ENCODE results near the gene CEACAM6.
"Not testable (repeated sequence)": the region's sequence is repeated elsewhere in the genome, so short reads cannot be mapped to it uniquely, and the experiment has no call there.

CEACAM6 gene

DNA sequence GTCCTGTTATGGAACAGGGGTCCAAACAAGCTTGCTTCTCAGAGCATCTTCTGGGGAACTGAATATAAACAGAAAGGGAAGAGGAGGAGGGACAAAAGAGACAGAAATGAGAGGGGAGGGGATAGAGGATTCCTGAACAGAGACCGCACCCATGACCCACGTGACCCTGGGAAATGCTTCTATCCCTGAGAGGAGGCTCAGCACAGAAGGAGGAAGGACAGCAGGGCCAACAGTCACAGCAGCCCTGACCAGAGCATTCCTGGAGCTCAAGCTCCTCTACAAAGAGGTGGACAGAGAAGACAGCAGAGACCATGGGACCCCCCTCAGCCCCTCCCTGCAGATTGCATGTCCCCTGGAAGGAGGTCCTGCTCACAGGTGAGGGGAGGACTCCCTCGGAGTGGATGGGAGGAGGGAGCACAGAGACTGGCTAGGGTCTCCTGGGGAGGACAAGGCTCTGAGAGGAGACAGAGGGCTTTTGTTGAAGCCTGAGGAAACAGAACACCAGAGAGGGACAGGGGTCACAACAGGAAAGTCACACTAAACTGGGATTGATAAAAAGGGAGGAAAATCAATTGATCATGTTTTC, at the start of gene CEACAM6:
Gene CEACAM6, plus strand, starts transcription at position 203 of the 586 bp plus-strand sequence. Its CDS starts 109 bp downstream, at position 312.
- no peaks in the 10 kb centered on the region for H3K9me3 ChIP-seq (ENCODE audit: control insufficient read depth, insufficient read depth, low read length)

DNA sequence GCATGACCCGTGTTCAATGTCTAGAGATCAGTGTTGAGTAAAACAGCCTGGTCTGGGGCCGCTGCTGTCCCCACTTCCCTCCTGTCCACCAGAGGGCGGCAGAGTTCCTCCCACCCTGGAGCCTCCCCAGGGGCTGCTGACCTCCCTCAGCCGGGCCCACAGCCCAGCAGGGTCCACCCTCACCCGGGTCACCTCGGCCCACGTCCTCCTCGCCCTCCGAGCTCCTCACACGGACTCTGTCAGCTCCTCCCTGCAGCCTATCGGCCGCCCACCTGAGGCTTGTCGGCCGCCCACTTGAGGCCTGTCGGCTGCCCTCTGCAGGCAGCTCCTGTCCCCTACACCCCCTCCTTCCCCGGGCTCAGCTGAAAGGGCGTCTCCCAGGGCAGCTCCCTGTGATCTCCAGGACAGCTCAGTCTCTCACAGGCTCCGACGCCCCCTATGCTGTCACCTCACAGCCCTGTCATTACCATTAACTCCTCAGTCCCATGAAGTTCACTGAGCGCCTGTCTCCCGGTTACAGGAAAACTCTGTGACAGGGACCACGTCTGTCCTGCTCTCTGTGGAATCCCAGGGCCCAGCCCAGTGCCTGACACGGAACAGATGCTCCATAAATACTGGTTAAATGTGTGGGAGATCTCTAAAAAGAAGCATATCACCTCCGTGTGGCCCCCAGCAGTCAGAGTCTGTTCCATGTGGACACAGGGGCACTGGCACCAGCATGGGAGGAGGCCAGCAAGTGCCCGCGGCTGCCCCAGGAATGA, 48.4 kb upstream of the CEACAM6 start:
- Histone ChIP-seq H3K36me3 (ENCODE audit: insufficient read depth, low read length) (no peaks in the 10 kb centered on the region), H3K4me1 (ENCODE audit: insufficient read depth, low read length) (no peaks in the 10 kb centered on the region), H3K9me3 (ENCODE audit: control insufficient read depth, insufficient read depth, low read length) (no peaks in the 10 kb centered on the region), H3K9ac (ENCODE audit: low read depth, low read length) (peak overlapping the region; percentile 34; the same call in 1 of the 2 replicates)

More for the DNA sequence above, at the start of gene CEACAM6:
- no peak within 1 kb of the TSS for H3K9ac ChIP-seq (ENCODE audit: low read depth, low read length)
- no peaks in the 10 kb centered on the region for H3K4me1 ChIP-seq (ENCODE audit: insufficient read depth, low read length)
- H3K36me3 ChIP-seq (ENCODE audit: insufficient read depth, low read length): no peaks in the 10 kb centered on the region

DNA sequence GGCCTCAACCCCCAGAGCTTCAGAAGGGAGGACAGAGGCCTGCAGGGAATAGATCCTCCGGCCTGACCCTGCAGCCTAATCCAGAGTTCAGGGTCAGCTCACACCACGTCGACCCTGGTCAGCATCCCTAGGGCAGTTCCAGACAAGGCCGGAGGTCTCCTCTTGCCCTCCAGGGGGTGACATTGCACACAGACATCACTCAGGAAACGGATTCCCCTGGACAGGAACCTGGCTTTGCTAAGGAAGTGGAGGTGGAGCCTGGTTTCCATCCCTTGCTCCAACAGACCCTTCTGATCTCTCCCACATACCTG, 47.9 kb upstream of the CEACAM6 start:
- Histone ChIP-seq H3K9me3 (ENCODE audit: control insufficient read depth, insufficient read depth, low read length) (no peaks in the 10 kb centered on the region), H3K9ac (ENCODE audit: low read depth, low read length) (no peak overlapping the region), H3K4me1 (ENCODE audit: insufficient read depth, low read length) (no peaks in the 10 kb centered on the region), H3K36me3 (ENCODE audit: insufficient read depth, low read length) (no peaks in the 10 kb centered on the region)

DNA sequence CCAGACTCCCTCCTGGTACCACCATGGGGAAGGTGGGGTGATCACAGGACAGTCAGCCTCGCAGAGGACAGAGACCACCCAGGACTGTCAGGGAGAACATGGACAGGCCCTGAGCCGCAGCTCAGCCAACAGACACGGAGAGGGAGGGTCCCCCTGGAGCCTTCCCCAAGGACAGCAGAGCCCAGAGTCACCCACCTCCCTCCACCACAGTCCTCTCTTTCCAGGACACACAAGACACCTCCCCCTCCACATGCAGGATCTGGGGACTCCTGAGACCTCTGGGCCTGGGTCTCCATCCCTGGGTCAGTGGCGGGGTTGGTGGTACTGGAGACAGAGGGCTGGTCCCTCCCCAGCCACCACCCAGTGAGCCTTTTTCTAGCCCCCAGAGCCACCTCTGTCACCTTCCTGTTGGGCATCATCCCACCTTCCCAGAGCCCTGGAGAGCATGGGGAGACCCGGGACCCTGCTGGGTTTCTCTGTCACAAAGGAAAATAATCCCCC, 47.4 kb upstream of the CEACAM6 start:
- Histone ChIP-seq H3K9ac (ENCODE audit: low read depth, low read length) (no peak overlapping the region), H3K4me1 (ENCODE audit: insufficient read depth, low read length) (no peaks in the 10 kb centered on the region), H3K9me3 (ENCODE audit: control insufficient read depth, insufficient read depth, low read length) (no peaks in the 10 kb centered on the region), H3K36me3 (ENCODE audit: insufficient read depth, low read length) (no peaks in the 10 kb centered on the region)

DNA sequence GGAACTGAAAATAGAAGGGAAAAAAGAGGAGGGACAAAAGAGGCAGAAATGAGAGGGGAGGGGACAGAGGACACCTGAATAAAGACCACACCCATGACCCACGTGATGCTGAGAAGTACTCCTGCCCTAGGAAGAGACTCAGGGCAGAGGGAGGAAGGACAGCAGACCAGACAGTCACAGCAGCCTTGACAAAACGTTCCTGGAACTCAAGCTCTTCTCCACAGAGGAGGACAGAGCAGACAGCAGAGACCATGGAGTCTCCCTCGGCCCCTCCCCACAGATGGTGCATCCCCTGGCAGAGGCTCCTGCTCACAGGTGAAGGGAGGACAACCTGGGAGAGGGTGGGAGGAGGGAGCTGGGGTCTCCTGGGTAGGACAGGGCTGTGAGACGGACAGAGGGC, 46.8 kb upstream of the CEACAM6 start, which contains the start of gene CEACAM5:
Gene CEACAM5, plus strand, starts transcription at position 146 of the 400 bp plus-strand sequence. Its CDS starts 106 bp downstream, at position 252.
- H3K9ac ChIP-seq (ENCODE audit: low read depth, low read length): no peak within 1 kb of the TSS
- H3K36me3 ChIP-seq (ENCODE audit: insufficient read depth, low read length): no peaks in the 10 kb centered on the region
- no peaks in the 10 kb centered on the region for H3K4me1 ChIP-seq (ENCODE audit: insufficient read depth, low read length)
- H3K9me3 ChIP-seq (ENCODE audit: control insufficient read depth, insufficient read depth, low read length): no peaks in the 10 kb centered on the region

DNA sequence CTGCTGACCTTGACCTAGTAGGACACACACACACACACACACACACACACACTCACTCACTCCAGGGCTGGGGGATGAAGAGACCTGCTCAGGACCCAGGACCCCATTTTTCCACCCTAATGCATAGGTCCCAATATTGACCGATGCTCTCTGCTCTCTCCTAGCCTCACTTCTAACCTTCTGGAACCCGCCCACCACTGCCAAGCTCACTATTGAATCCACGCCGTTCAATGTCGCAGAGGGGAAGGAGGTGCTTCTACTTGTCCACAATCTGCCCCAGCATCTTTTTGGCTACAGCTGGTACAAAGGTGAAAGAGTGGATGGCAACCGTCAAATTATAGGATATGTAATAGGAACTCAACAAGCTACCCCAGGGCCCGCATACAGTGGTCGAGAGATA, 45.8 kb upstream of the CEACAM6 start:
- H3K4me1 ChIP-seq (ENCODE audit: insufficient read depth, low read length); H3K36me3 ChIP-seq (ENCODE audit: insufficient read depth, low read length); H3K9ac ChIP-seq (ENCODE audit: low read depth, low read length); H3K9me3 ChIP-seq (ENCODE audit: control insufficient read depth, insufficient read depth, low read length): not testable (repeated sequence)

DNA sequence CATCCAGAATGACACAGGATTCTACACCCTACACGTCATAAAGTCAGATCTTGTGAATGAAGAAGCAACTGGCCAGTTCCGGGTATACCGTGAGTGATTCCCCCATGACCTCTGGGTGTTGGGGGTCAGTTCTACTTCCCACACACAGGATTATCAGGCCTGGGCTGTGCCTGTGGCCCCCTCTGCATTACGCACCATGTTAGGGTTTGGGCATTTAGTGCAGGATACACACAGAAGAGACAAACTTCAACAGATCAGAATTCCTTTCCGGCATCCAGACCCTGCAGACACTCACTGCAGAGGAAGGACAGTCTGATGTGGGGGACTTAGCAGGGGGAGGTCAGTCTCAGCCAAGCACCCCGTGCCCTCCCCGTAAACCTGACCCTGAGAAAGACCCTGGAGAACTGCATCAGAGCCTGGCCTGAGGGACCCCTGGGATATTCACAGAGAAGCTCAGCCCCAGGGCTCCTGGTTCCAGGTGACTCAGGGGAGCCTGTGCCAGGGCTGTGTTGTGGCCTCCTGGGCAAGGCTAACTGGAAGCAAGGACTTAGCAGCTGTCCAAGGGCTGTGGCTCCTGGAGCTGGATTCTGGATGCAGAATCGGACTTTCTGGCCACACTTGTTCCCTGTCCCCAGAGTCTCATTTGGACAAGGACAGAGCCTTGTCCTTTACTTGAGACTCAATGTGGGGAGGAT, 45.2 kb upstream of the CEACAM6 start:
- Histone ChIP-seq H3K36me3 (ENCODE audit: insufficient read depth, low read length) (no peaks in the 10 kb centered on the region), H3K4me1 (ENCODE audit: insufficient read depth, low read length) (no peaks in the 10 kb centered on the region), H3K9ac (ENCODE audit: low read depth, low read length) (no peak overlapping the region), H3K9me3 (ENCODE audit: control insufficient read depth, insufficient read depth, low read length) (no peaks in the 10 kb centered on the region)

DNA sequence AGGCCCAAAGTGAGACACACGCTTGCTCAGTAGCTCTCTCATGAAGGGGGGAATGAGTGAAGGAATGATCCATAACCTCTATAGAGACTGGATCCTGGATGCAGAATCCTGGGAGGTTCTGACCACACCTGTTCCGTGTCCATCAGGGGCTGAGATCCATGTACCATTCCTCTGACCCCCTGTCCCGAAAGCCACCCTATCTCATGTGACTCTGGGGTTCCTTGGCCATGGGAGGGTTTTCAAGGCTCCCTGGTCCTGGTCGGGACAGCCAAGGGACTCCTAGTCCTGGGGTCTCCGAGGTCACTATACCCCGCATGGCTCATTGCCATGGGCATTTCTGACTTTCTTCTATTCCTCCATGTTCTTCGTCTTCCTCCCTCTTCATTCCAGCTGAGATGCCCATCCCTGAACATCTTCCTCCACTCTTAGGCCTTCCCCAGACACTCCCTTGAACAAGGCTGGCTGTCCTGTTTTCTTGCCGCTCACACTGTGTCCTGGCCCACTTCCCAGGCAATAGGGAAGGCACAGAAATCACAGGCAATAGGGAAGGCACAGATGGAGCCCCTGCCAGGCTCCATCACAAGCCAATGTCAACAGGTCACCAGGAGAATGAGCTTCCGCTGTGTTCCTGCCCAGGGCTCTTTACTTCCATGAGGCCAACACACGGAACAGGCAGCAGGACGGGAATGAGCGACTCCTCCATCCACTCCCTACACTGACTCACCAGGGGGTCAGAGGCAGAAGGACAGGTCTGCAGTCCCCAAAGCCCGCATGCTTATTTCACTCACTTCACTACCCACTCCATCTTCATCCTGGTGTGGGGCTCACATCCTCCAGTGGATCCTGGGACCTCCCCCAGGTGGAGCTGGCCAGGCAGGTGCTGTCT, 43.7 kb upstream of the CEACAM6 start:
- H3K9me3 ChIP-seq (ENCODE audit: control insufficient read depth, insufficient read depth, low read length): no peaks in the 10 kb centered on the region
- H3K36me3 ChIP-seq (ENCODE audit: insufficient read depth, low read length): no peaks in the 10 kb centered on the region
- H3K4me1 ChIP-seq (ENCODE audit: insufficient read depth, low read length): no peaks in the 10 kb centered on the region
- H3K9ac ChIP-seq (ENCODE audit: low read depth, low read length): no peak overlapping the region

DNA sequence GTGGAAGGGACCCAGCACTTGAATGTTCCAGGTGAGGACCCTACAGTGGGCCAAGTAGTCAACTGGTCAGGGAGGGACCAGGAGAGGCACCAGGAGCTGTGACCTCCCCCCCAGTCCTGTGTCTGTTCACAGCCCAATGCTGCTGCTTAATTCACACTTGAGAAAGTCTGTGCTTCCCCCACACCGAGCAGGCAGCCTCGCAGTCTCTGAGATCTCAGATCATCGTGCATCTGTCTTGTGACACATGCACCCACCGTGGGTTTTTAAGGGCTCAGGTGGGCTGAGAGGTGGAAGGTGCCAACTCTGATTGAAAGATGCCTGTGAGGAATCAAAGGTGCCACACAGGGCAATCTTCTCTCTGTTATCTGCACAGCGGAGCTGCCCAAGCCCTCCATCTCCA, 40.7 kb upstream of the CEACAM6 start:
- no peaks in the 10 kb centered on the region for H3K36me3 ChIP-seq (ENCODE audit: insufficient read depth, low read length)
- no peaks in the 10 kb centered on the region for H3K9me3 ChIP-seq (ENCODE audit: control insufficient read depth, insufficient read depth, low read length)
- no peak overlapping the region for H3K9ac ChIP-seq (ENCODE audit: low read depth, low read length)
- no peaks in the 10 kb centered on the region for H3K4me1 ChIP-seq (ENCODE audit: insufficient read depth, low read length)

DNA sequence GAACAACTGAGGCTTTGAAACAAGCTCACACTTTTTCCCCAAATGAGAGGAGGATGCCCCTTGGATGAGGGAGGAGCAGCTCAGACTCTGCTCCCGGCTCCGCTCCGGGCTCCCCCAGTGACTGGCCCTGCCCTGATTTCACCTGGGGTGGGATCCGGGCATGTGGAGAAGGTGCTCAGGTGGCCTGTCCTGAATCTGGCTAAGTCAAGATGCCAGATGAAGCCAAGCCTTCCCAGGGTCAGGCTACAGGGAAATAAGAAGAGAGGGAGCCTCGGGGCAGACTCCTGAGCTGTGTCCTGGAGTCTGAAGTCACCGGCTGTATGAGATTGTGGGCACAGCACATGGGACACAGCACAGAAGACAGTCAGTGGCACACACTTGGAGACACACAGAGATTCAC, 36.6 kb upstream of the CEACAM6 start:
- H3K4me1 ChIP-seq (ENCODE audit: insufficient read depth, low read length): no peaks in the 10 kb centered on the region
- H3K9me3 ChIP-seq (ENCODE audit: control insufficient read depth, insufficient read depth, low read length): no peaks in the 10 kb centered on the region
- no peaks in the 10 kb centered on the region for H3K36me3 ChIP-seq (ENCODE audit: insufficient read depth, low read length)
- H3K9ac ChIP-seq (ENCODE audit: low read depth, low read length): no peak overlapping the region

DNA sequence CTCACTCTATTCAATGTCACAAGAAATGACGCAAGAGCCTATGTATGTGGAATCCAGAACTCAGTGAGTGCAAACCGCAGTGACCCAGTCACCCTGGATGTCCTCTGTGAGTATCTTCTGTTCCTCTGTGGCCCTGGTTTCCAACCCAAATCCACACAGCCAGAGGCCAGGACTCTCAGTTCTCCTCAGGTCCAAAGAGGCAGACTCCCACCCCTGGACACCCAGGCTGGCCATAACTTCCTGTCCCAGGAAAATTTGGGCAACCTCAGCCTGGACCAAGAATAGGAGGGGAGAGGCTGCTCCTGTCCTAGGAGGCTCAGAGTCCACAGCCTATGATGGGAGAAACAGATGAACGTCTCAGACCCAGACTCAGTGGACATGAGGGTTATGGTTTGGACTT, 35.2 kb upstream of the CEACAM6 start:
- no peaks in the 10 kb centered on the region for H3K4me1 ChIP-seq (ENCODE audit: insufficient read depth, low read length)
- no peaks in the 10 kb centered on the region for H3K36me3 ChIP-seq (ENCODE audit: insufficient read depth, low read length)
- H3K9me3 ChIP-seq (ENCODE audit: control insufficient read depth, insufficient read depth, low read length): no peaks in the 10 kb centered on the region
- no peak overlapping the region for H3K9ac ChIP-seq (ENCODE audit: low read depth, low read length)

DNA sequence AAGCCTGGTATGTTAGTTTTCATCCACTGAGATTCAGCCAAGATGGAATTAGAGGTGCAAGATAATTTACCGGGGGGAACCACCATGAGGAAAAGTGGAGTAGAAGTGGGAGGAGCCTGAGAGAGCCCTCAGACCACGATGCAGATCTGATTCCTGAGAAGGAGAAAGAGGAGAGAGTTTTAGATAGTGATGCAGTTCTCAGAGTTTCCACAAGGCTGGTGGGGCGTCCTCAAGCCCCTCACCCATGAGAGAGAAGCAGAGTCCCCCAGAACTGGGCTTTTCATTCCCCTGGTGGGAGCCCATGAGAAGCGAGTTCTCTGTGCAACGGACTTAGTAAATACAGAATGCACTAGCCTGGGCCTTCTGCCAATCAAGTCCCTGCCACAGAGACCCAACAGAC, 28.8 kb upstream of the CEACAM6 start:
- Histone ChIP-seq H3K9ac (ENCODE audit: low read depth, low read length) (no peak overlapping the region), H3K9me3 (ENCODE audit: control insufficient read depth, insufficient read depth, low read length) (no peaks in the 10 kb centered on the region), H3K36me3 (ENCODE audit: insufficient read depth, low read length) (no peaks in the 10 kb centered on the region), H3K4me1 (ENCODE audit: insufficient read depth, low read length) (no peaks in the 10 kb centered on the region)

DNA sequence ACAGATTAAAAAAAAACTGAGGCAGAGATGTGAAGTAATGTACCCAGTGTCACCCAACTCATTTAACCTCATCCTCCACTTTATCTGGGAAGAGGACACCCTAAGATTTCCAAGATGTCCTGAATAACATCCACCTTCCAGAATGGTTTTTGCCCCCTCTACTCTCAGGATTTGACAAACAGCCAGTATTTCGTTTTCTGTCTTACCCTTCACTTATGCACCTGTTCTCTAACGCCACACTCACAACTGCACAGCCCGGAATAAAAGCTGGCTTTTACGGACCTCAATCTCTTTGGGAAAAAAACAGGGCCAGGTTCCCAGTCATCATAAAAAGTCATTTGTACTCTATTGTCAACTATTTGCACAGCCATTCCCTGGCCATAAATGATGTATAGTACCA, 21.2 kb upstream of the CEACAM6 start:
- H3K4me1 ChIP-seq (ENCODE audit: insufficient read depth, low read length): no peaks in the 10 kb centered on the region
- no peaks in the 10 kb centered on the region for H3K9me3 ChIP-seq (ENCODE audit: control insufficient read depth, insufficient read depth, low read length)
- no peak overlapping the region for H3K9ac ChIP-seq (ENCODE audit: low read depth, low read length)
- no peaks in the 10 kb centered on the region for H3K36me3 ChIP-seq (ENCODE audit: insufficient read depth, low read length)

DNA sequence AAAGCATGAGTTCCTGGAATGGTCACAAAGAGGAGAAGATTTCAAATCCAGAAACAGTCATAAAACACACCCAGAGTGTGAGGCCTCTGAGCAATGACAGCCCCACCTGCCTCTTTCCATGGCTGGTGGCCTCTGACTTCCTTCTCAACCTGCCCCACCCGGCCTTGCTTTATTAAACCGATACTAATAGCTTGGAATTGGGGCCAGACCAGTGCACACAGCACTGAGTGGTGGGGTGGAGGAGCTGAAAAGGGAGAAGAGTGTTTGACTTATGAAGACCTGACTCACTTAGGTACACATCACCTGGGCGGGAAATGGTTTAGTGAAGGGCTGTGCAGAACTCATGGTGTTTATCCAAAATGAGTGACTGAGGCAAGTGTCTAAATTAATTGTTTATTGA, 20.7 kb upstream of the CEACAM6 start:
- no peaks in the 10 kb centered on the region for H3K9me3 ChIP-seq (ENCODE audit: control insufficient read depth, insufficient read depth, low read length)
- H3K9ac ChIP-seq (ENCODE audit: low read depth, low read length): no peak overlapping the region
- no peaks in the 10 kb centered on the region for H3K4me1 ChIP-seq (ENCODE audit: insufficient read depth, low read length)
- no peaks in the 10 kb centered on the region for H3K36me3 ChIP-seq (ENCODE audit: insufficient read depth, low read length)
